GM12875 (cell line): ENCODE measurements around the gene SNN.

Source experiments
- H3K4me3 ChIP-seq: one replicate; pipeline ENCODE4 v1.5.1; 2011; ENCODE audit warnings: low read depth, low read length, control low read depth
- CTCF ChIP-seq: IDR thresholded peaks from 2 replicates; pipeline ENCODE4 v1.5.1; 2011; ENCODE audit warnings: low read depth, mild to moderate bottlenecking, control low read depth, inconsistent platforms, low read length, moderate library complexity, borderline replicate concordance; ENCODE audit not compliant: insufficient read depth

Gene SNN

DNA sequence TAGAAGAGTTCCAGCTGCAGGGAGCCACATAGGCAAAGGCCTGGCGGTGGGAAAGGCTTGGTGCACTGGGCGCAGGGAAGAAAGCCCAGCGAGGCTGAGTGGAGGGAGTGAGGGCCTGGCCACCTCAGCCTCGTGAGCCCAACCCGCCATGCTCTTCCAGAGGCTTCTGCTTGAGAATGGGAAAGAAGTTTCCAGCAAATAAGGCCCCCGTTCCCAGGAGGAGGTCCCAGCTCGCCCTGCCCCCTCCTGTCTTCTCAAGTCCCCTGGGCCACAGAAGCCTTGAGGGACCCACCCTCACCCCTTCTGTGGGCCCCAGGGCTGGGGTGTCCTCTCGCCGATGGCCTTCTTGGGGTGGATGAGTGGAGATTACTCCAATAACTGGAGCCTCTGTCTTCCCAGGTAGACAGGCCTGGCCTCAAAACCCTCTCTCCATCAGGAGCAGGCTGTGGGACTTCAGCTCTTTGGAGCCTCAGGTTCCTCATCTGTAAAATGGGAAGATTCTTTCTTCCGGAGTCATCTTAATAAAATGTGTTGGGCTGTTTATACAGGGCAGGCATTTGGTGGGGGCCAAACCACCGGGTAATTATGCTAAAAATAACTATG, 933 bp upstream of the SNN start:
- no peak overlapping the region for H3K4me3 ChIP-seq
- TF ChIP-seq CTCF = no peak

GRCh38 chr16:11668623-11669379, 546 bp downstream of the SNN start:
- no peak for TF ChIP-seq CTCF
- peak overlapping the region; percentile 84 for H3K4me3 ChIP-seq

- TF ChIP-seq CTCF = no peak
- H3K4me3 ChIP-seq = peak overlapping the region; percentile 84
Measured at GRCh38 chr16:11669380-11670146, 1.3 kb downstream of the SNN start.

- H3K4me3 ChIP-seq = peak overlapping the region; percentile 84
Measured at GRCh38 chr16:11670171-11671131, 2.2 kb downstream of the SNN start.

GRCh38 chr16:11671271-11671670, 3.0 kb downstream of the SNN start:
- H3K4me3 ChIP-seq = no peak overlapping the region
- no peak for TF ChIP-seq CTCF

More at GRCh38 chr16:11670171-11671131, 2.2 kb downstream of the SNN start:
- TF ChIP-seq CTCF = no peak

- H3K4me3 ChIP-seq = no peak overlapping the region
- no peak for TF ChIP-seq CTCF
Measured at GRCh38 chr16:11671676-11672075, 3.4 kb downstream of the SNN start.
